Omental fat pad (tissue), 4 donors: Measurements from ENCODE around the gene RYR1. TPM values are rescaled to one million over a fixed set of nuclear protein-coding genes. Genes with fewer than 3 reads are reported as not detected.

ENCODE experiments used
- ATAC-seq: fragments of 150-250 bp; one replicate; pipeline ENCODE4 v1.9.1; 2016; ENCODE audit warnings: mild to moderate bottlenecking, moderate library complexity; ENCODE audit not compliant: low FRiP score
- DNase-seq: peaks from one replicate; pipeline ENCODE4 v3.0.0-alpha.2; 2019; ENCODE audit warnings: low spot score
- total RNA-seq, 4 donors: library from RNA; depleted of rRNA; stranded (reverse); fragments of >200 nt; gene quantifications; one replicate each; pipeline ENCODE4 v1.1.0, GENCODE V29; 2016
- TF ChIP-seq, protein P1 (sequence below), 3 donors: fragments of 450-650 bp; IDR thresholded peaks; one replicate each; pipeline ENCODE4 v1.5.1; 2016 to 2017; ENCODE audit warnings: antibody characterized with exemption in 3 of 3, mild to moderate bottlenecking in 3 of 3, moderate library complexity in 2 of 3

Gene RYR1
- total RNA-seq, 4 donors from 2014 or later: 1.9 to 3.6 (median 3.3) TPM

- TF ChIP-seq, protein P1, sequence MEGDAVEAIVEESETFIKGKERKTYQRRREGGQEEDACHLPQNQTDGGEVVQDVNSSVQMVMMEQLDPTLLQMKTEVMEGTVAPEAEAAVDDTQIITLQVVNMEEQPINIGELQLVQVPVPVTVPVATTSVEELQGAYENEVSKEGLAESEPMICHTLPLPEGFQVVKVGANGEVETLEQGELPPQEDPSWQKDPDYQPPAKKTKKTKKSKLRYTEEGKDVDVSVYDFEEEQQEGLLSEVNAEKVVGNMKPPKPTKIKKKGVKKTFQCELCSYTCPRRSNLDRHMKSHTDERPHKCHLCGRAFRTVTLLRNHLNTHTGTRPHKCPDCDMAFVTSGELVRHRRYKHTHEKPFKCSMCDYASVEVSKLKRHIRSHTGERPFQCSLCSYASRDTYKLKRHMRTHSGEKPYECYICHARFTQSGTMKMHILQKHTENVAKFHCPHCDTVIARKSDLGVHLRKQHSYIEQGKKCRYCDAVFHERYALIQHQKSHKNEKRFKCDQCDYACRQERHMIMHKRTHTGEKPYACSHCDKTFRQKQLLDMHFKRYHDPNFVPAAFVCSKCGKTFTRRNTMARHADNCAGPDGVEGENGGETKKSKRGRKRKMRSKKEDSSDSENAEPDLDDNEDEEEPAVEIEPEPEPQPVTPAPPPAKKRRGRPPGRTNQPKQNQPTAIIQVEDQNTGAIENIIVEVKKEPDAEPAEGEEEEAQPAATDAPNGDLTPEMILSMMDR (IDR thresholded peaks at IDR 0.05): no peak
- ATAC-seq: no peak
- DNase-seq: no peak
Observed at GRCh38 chr19:38441657-38442348, 8.3 kb downstream of the RYR1 start.

DNA sequence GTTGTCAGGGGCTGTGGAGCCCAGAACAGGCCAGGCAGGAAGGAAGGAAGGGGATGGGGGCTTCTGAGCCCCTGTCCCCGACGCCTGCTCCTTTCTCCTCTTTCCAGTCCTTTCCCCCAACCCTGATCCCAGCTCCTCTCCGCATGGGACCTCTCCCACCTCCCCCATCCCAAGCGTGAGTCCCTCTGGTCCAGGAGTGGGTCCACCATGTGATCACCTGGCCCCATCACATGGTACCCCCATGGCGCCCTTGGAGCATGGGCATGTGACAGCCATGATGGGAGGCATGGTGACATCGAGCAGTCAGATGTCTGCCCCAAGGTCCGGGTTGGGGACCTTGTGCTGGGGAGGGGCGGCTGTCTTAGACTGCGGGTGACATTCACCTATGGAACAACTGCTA lies 9.2 kb downstream of the RYR1 start:
- TF ChIP-seq, protein P1 (IDR thresholded peaks at IDR 0.05): no peak
- DNase-seq (no peak), ATAC-seq (no peak)

- TF ChIP-seq, protein P1 (IDR thresholded peaks at IDR 0.05): no peak
Observed at GRCh38 chr19:38443458-38443999, 10.0 kb downstream of the RYR1 start.

GRCh38 chr19:38444026-38444425 lies 10.5 kb downstream of the RYR1 start:
- DNase-seq (no peak), ATAC-seq (no peak)
- TF ChIP-seq, protein P1 (IDR thresholded peaks at IDR 0.05): no peak

More at GRCh38 chr19:38443458-38443999, 10.0 kb downstream of the RYR1 start:
- ATAC-seq: no peak
- DNase-seq: no peak

- TF ChIP-seq, protein P1 (IDR thresholded peaks at IDR 0.05): no peak
- DNase-seq (no peak), ATAC-seq (no peak)
Observed at GRCh38 chr19:38445362-38445761, 11.9 kb downstream of the RYR1 start.

DNA sequence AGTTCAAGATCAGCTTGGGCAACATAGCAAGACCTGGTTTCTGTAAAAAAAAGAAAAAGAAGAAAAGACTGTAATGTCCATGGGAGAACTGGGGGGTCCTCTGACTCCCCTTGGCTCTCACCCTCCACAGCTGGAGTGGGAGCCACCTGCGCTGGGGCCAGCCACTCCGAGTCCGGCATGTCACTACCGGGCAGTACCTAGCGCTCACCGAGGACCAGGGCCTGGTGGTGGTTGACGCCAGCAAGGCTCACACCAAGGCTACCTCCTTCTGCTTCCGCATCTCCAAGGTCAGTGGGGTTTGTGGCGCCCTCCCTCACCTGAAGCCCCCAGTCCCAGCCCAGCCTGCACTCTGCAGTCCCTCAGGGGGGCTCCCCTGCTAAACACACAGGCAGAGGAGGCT lies 14.7 kb downstream of the RYR1 start:
- TF ChIP-seq, protein P1 (IDR thresholded peaks at IDR 0.05): no peak
- ATAC-seq (no peak), DNase-seq (no peak)

GRCh38 chr19:38449518-38449917 lies 16.0 kb downstream of the RYR1 start:
- no peak for DNase-seq
- TF ChIP-seq, protein P1 (IDR thresholded peaks at IDR 0.05): no peak
- ATAC-seq: no peak
